SW 1271 (cell line): ENCODE results near the gene ARHGAP20.
A peak's percentile ranks its signal among the peaks of the same experiment; 100 is the strongest.
"Not testable (repeated sequence)": the region's sequence is repeated elsewhere in the genome, so short reads cannot be mapped to it uniquely, and the experiment has no call there.

Source experiments
- DNase-seq, 2 experiments: peaks; one replicate each; lab custom pipeline; 2025; lab: John Stamatoyannopoulos, UW

The ARHGAP20 gene

GRCh38 chr11:110720431-110721275 lies 8.4 kb upstream of the ARHGAP20 start:
- DNase-seq: no peak

- DNase-seq: no peak
Observed at GRCh38 chr11:110716361-110716760, 4.1 kb upstream of the ARHGAP20 start.

GRCh38 chr11:110715541-110715940 lies 3.3 kb upstream of the ARHGAP20 start:
- peak in 1 of 2 experiments; percentile 37 for DNase-seq

GRCh38 chr11:110713449-110713776 lies 1.2 kb upstream of the ARHGAP20 start:
- no peak for DNase-seq

- no peak for DNase-seq
Observed at GRCh38 chr11:110712659-110713448, 617 bp upstream of the ARHGAP20 start.

GRCh38 chr11:110711448-110711775 lies 825 bp downstream of the ARHGAP20 start:
- DNase-seq: no peak

GRCh38 chr11:110710628-110711381 lies 1.4 kb downstream of the ARHGAP20 start:
- no peak for DNase-seq

- DNase-seq: no peak
Observed at GRCh38 chr11:110704210-110704864, 7.9 kb downstream of the ARHGAP20 start.

- no peak for DNase-seq
Observed at GRCh38 chr11:110691926-110692325, 20.3 kb downstream of the ARHGAP20 start.

GRCh38 chr11:110689306-110689705 lies 22.9 kb downstream of the ARHGAP20 start:
- DNase-seq: no peak

GRCh38 chr11:110679323-110679975 lies 32.8 kb downstream of the ARHGAP20 start:
- no peak for DNase-seq

- no peak for DNase-seq
Observed at GRCh38 chr11:110675548-110675947, 36.7 kb downstream of the ARHGAP20 start.

GRCh38 chr11:110665689-110666465 lies 46.4 kb downstream of the ARHGAP20 start:
- DNase-seq: no peak

- no peak for DNase-seq
Observed at GRCh38 chr11:110655967-110656366, 56.3 kb downstream of the ARHGAP20 start.

GRCh38 chr11:110654456-110654855 lies 57.8 kb downstream of the ARHGAP20 start:
- no peak for DNase-seq

GRCh38 chr11:110645253-110645652 lies 67.0 kb downstream of the ARHGAP20 start:
- no peak for DNase-seq

- DNase-seq: no peak
Observed at GRCh38 chr11:110634370-110634769, 77.9 kb downstream of the ARHGAP20 start.

- DNase-seq: no peak
Observed at GRCh38 chr11:110631551-110631950, 80.7 kb downstream of the ARHGAP20 start.

GRCh38 chr11:110629594-110629993 lies 82.6 kb downstream of the ARHGAP20 start:
- no peak for DNase-seq

GRCh38 chr11:110621826-110622225 lies 90.4 kb downstream of the ARHGAP20 start:
- no peak for DNase-seq

- DNase-seq: not testable (repeated sequence)
Observed at GRCh38 chr11:110619366-110619765, 92.9 kb downstream of the ARHGAP20 start.
